Activated CD4-positive, alpha-beta T cell treated with anti-CD3 and anti-CD28 coated beads, Interleukin-2, amount 50 U/mL, for 4 hours (primary cell): ENCODE results near the gene MPC1.
A peak's percentile ranks its signal among the peaks of the same experiment; 100 is the strongest.

Experiments
- DNase-seq, 2 experiments: peaks; one replicate each; pipeline ENCODE4 v3.0.0-alpha.2; 2020

The MPC1 gene

GRCh38 chr6:166382933-166383801, at the start of gene MPC1:
TSS of gene MPC1 (minus strand) at chr6:166382940. CDS start at chr6:166382876, 64 bp downstream.
- DNase-seq, result peak; percentile 87 to 90

GRCh38 chr6:166430269-166430668, 47.5 kb upstream of the MPC1 start:
- no peak for DNase-seq

GRCh38 chr6:166424431-166424830, 41.7 kb upstream of the MPC1 start:
- DNase-seq, result no peak

- no peak for DNase-seq
Observed at GRCh38 chr6:166423781-166424180, 41.0 kb upstream of the MPC1 start.

- no peak for DNase-seq
Observed at GRCh38 chr6:166423051-166423745, 40.5 kb upstream of the MPC1 start.

GRCh38 chr6:166422201-166422940, 39.6 kb upstream of the MPC1 start:
- no peak for DNase-seq

- DNase-seq, result no peak
Observed at GRCh38 chr6:166420351-166420750, 37.6 kb upstream of the MPC1 start.

- DNase-seq, result no peak
Observed at GRCh38 chr6:166419717-166420116, 37.0 kb upstream of the MPC1 start.

- peak; percentile 53 to 58 for DNase-seq
Observed at GRCh38 chr6:166419286-166419685, 36.5 kb upstream of the MPC1 start.

- DNase-seq, result peak in 1 of 2 experiments; percentile 29
Observed at GRCh38 chr6:166418691-166419143, 36.0 kb upstream of the MPC1 start.

- DNase-seq, result peak; percentile 45 to 47
Observed at GRCh38 chr6:166417285-166417691, 34.5 kb upstream of the MPC1 start.

GRCh38 chr6:166415833-166416347, 33.1 kb upstream of the MPC1 start:
- no peak for DNase-seq

GRCh38 chr6:166415306-166415705, 32.6 kb upstream of the MPC1 start:
- no peak for DNase-seq

- no peak for DNase-seq
Observed at GRCh38 chr6:166413491-166413951, 30.8 kb upstream of the MPC1 start.

GRCh38 chr6:166412911-166413384, 30.2 kb upstream of the MPC1 start:
- no peak for DNase-seq

- no peak for DNase-seq
Observed at GRCh38 chr6:166412156-166412910, 29.6 kb upstream of the MPC1 start.

- DNase-seq, result peak in 1 of 2 experiments; percentile 10
Observed at GRCh38 chr6:166411721-166412151, 29.0 kb upstream of the MPC1 start.

- DNase-seq, result no peak
Observed at GRCh38 chr6:166411271-166411670, 28.5 kb upstream of the MPC1 start.

- no peak for DNase-seq
Observed at GRCh38 chr6:166410426-166410935, 27.7 kb upstream of the MPC1 start.

- no peak for DNase-seq
Observed at GRCh38 chr6:166408936-166409755, 26.4 kb upstream of the MPC1 start.

- no peak for DNase-seq
Observed at GRCh38 chr6:166406197-166406596, 23.5 kb upstream of the MPC1 start.
